SK-N-SH (cell line): ENCODE results near the gene MGAT4A. TPM values are rescaled to one million over a fixed set of nuclear protein-coding genes. Genes with fewer than 3 reads are reported as not detected.

Experiments used
- CTCF ChIA-PET: fragments of 300-600, 350-600 bp; formaldehyde crosslinking; extraction: SDS; loops from one replicate; lab custom pipeline; 2021; lab: Yijun Ruan, JAX
- POLR2A ChIA-PET: fragments of 350-600 bp; sonication (Branson Sonifier 250); formaldehyde crosslinking; extraction: SDS; loops from one replicate; lab custom pipeline; 2020; ENCODE audit warnings: antibody characterized with exemption, inconsistent platforms; lab: Yijun Ruan, JAX
- DNase-seq: peaks from one replicate; pipeline ENCODE4 v3.0.0; 2012
- H2AFZ ChIP-seq: fragments of 200-600 bp; sonication (generic); 2 replicates; pipeline ENCODE4 v1.8.1; 2016; ENCODE audit warnings: antibody characterized with exemption, mild to moderate bottlenecking, low read depth
- H3F3A ChIP-seq: fragments of 200-600 bp; sonication (generic); replicated peaks from 2 replicates; pipeline ENCODE3; 2016; ENCODE audit warnings: antibody characterized with exemption, mild to moderate bottlenecking; ENCODE audit not compliant: insufficient read depth
- H3K27ac ChIP-seq, 2 experiments: fragments of 200-500 bp in 1 of 2; fragments of 200-600 bp in 1 of 2; sonication (Bioruptor generic) in 1 of 2; sonication (generic), shearing (Covaris generic) in 1 of 2; 2 replicates each; pipeline versions ENCODE4 v1.5.1 to v1.6.1; 2014 to 2016; ENCODE audit warnings: low read depth in 2 of 2, inconsistent platforms in 1 of 2, low read length in 1 of 2, mild to moderate bottlenecking in 1 of 2, mixed read lengths in 1 of 2
- H3K27me3 ChIP-seq: fragments of 200-600 bp; sonication (generic), shearing (Covaris generic); 2 replicates; pipeline ENCODE4 v1.6.1; 2016; ENCODE audit warnings: mixed run types; ENCODE audit not compliant: insufficient read depth
- H3K36me3 ChIP-seq, 2 experiments: fragments of 200-500 bp in 1 of 2; fragments of 200-600 bp in 1 of 2; sonication (Bioruptor generic) in 1 of 2; sonication (generic) in 1 of 2; replicated peaks in 1 of 2; 2 replicates each; pipeline versions ENCODE3 to v1.5.1; 2014 to 2016; ENCODE audit warnings: low read length in 1 of 2, mild to moderate bottlenecking in 1 of 2; ENCODE audit not compliant: insufficient read depth in 2 of 2, control insufficient read depth in 1 of 2
- H3K4me1 ChIP-seq, 2 experiments: fragments of 200-500 bp in 1 of 2; fragments of 200-600 bp in 1 of 2; sonication (Bioruptor generic) in 1 of 2; sonication (generic), shearing (Covaris generic) in 1 of 2; 2 replicates each; pipeline versions ENCODE4 v1.5.1 to v1.6.1; 2014 to 2016; ENCODE audit warnings: low read depth in 1 of 2, low read length in 1 of 2, mixed run types in 1 of 2; ENCODE audit not compliant: insufficient read depth in 2 of 2, control insufficient read depth in 1 of 2
- H3K4me2 ChIP-seq: fragments of 200-600 bp; sonication (generic), shearing (Covaris generic); 2 replicates; pipeline ENCODE4 v1.6.1; 2017; ENCODE audit warnings: mixed run types
- H3K4me3 ChIP-seq, 2 experiments: fragments of 200-500 bp in 1 of 2; fragments of 200-600 bp in 1 of 2; sonication (Bioruptor generic) in 1 of 2; sonication (generic), shearing (Covaris generic) in 1 of 2; 2 replicates each; pipeline versions ENCODE4 v1.5.1 to v1.8.1; 2014 to 2016; ENCODE audit warnings: low read depth in 2 of 2, inconsistent platforms in 1 of 2, low read length in 1 of 2, mild to moderate bottlenecking in 1 of 2, mixed read lengths in 1 of 2, moderate library complexity in 1 of 2
- H3K79me2 ChIP-seq: fragments of 200-600 bp; sonication (generic); 2 replicates; pipeline ENCODE4 v1.8.1; 2017; ENCODE audit warnings: mild to moderate bottlenecking; ENCODE audit not compliant: insufficient read depth
- H3K9ac ChIP-seq: fragments of 200-600 bp; sonication (generic); 2 replicates; pipeline ENCODE4 v1.6.1; 2017; ENCODE audit warnings: mixed run types
- H3K9me2 ChIP-seq: fragments of 200-600 bp; sonication (generic); 2 replicates; pipeline ENCODE4 v1.6.1; 2017; ENCODE audit warnings: mixed run types
- H3K9me3 ChIP-seq: fragments of 200-600 bp; sonication (generic); 2 replicates; pipeline ENCODE4 v1.6.1; 2017; ENCODE audit warnings: mixed run types, mild to moderate bottlenecking, moderate library complexity
- H4K20me1 ChIP-seq: fragments of 200-600 bp; sonication (generic); 2 replicates; pipeline ENCODE4 v1.6.1; 2017; ENCODE audit warnings: mild to moderate bottlenecking, mixed run types; ENCODE audit not compliant: insufficient read depth
- CHD2 ChIP-seq: fragments of 150-350 bp; IDR thresholded peaks from 2 replicates; pipeline ENCODE4 v1.6.1; 2018; ENCODE audit warnings: low read length; ENCODE audit not compliant: partially characterized antibody
- ELF1 ChIP-seq: IDR thresholded peaks from 2 replicates; pipeline ENCODE4 v1.4.0; 2012
- EZH2phosphoT487 ChIP-seq: fragments of 200-600 bp; sonication (generic); IDR thresholded peaks from 2 replicates; pipeline ENCODE4 v1.6.1; 2017; ENCODE audit warnings: low read depth, mixed run types, mild to moderate bottlenecking, antibody characterized with exemption, moderate library complexity, borderline replicate concordance
- IRF3 ChIP-seq: fragments of 150-350 bp; IDR thresholded peaks from 2 replicates; pipeline ENCODE4 v1.6.1; 2016; ENCODE audit warnings: mild to moderate bottlenecking, low read depth, low read length
- JUND ChIP-seq: IDR thresholded peaks from 2 replicates; pipeline ENCODE4 v1.4.0; 2012
- MEF2A ChIP-seq: IDR thresholded peaks from 2 replicates; pipeline ENCODE4 v1.4.0; 2012; ENCODE audit warnings: low read depth, borderline replicate concordance
- PBX3 ChIP-seq: IDR thresholded peaks from 2 replicates; pipeline ENCODE4; 2012
- POLR2AphosphoS5 ChIP-seq: IDR thresholded peaks from 2 replicates; pipeline ENCODE4 v1.6.1; 2012; ENCODE audit warnings: low read depth, low read length
- RCOR1 ChIP-seq: fragments of 150-350 bp; IDR thresholded peaks from 2 replicates; pipeline ENCODE4 v1.6.1; 2017; ENCODE audit warnings: antibody characterized with exemption, low read length
- RFX5 ChIP-seq: IDR thresholded peaks from 2 replicates; pipeline ENCODE4 v1.6.1; 2012; ENCODE audit warnings: mild to moderate bottlenecking, improper control_type of control experiment, low read length
- SMC3 ChIP-seq: IDR thresholded peaks from 2 replicates; pipeline ENCODE4 v1.6.1; 2012; ENCODE audit warnings: low read depth, low read length, improper control_type of control experiment
- TCF12 ChIP-seq: IDR thresholded peaks from 2 replicates; pipeline ENCODE4 v1.4.0; 2012
- USF1 ChIP-seq: IDR thresholded peaks from 2 replicates; pipeline ENCODE4 v1.4.0; 2012; ENCODE audit warnings: low read depth, borderline replicate concordance
- YY1 ChIP-seq: IDR thresholded peaks from 2 replicates; pipeline ENCODE4 v1.4.0; 2012; ENCODE audit warnings: low read depth, mild to moderate bottlenecking
- WGBS: methylation state at CpG from one replicate; pipeline ENCODE4 v1.1.6; 2017; ENCODE audit warnings: low lambda C conversion rate; 5-methylcytosine and 5-hydroxymethylcytosine counted together
- polyA plus RNA-seq, 3 experiments: library from polyadenylated mRNA; depleted of rRNA; stranded (reverse); fragments of >200 nt; gene quantifications; 2 replicates each; pipeline ENCODE4 v1.2.3, GENCODE V29; 2012
- TF ChIP-seq, protein P1 (sequence below): fragments of 150-350 bp; IDR thresholded peaks from 2 replicates; pipeline ENCODE4 v1.6.1; 2017; ENCODE audit warnings: antibody characterized with exemption, low read length, low read depth, borderline replicate concordance
- TF ChIP-seq, protein P2 (sequence below): fragments of 200-600 bp; sonication (generic); IDR thresholded peaks from 2 replicates; pipeline ENCODE4 v1.6.1; 2017; ENCODE audit warnings: antibody characterized with exemption, mild to moderate bottlenecking, moderate library complexity
- TF ChIP-seq, protein P3 (sequence below): IDR thresholded peaks from 2 replicates; pipeline ENCODE4 v1.4.0; 2012; ENCODE audit warnings: low read depth, borderline replicate concordance
- TF ChIP-seq, protein P4 (sequence below): IDR thresholded peaks from 2 replicates; pipeline ENCODE4 v1.4.0; 2012; ENCODE audit warnings: low read depth

Gene MGAT4A
- polyA plus RNA-seq, 1 of the 3 experiments (the other 2 are of a cell fraction), result 0.07 TPM

GRCh38 chr2:98570356-98570755, 160.6 kb downstream of the MGAT4A start:
- no peak overlapping the region for H3K4me3 ChIP-seq

More at GRCh38 chr2:98570356-98570755, 160.6 kb downstream of the MGAT4A start:
- no peak for DNase-seq
- Histone ChIP-seq H3K27me3 (no peaks in the 10 kb centered on the region), H4K20me1 (no peaks in the 10 kb centered on the region), H3K9me2 (no peaks in the 10 kb centered on the region), H3K27ac (no peak overlapping the region), H2AFZ (no peak overlapping the region), H3K4me2 (no peak overlapping the region), H3K9me3 (no peaks in the 10 kb centered on the region), H3K79me2 (no peaks in the 10 kb centered on the region), H3K4me1 (peaks cover 0 to 2% of the 10 kb centered on the region in 2 experiments; a peak in 1 of 4 replicates), H3K9ac (no peak overlapping the region), H3K36me3 (peaks cover 0 to 36% of the 10 kb centered on the region in 2 experiments), H3F3A (no peaks in the 10 kb centered on the region)
- POLR2A ChIA-PET, result no interaction called here
- TF ChIP-seq MEF2A, result no peak
- no peak for TF ChIP-seq RFX5
- no peak for TF ChIP-seq JUND
- TF ChIP-seq YY1, result no peak
- no peak for TF ChIP-seq USF1
- no peak for TF ChIP-seq RCOR1
- no peak for TF ChIP-seq CHD2
- TF ChIP-seq PBX3, result no peak
- no peak for TF ChIP-seq POLR2AphosphoS5
- TF ChIP-seq ELF1, result no peak
- no peak for TF ChIP-seq EZH2phosphoT487
- no peak for TF ChIP-seq TCF12
- TF ChIP-seq, protein P1, sequence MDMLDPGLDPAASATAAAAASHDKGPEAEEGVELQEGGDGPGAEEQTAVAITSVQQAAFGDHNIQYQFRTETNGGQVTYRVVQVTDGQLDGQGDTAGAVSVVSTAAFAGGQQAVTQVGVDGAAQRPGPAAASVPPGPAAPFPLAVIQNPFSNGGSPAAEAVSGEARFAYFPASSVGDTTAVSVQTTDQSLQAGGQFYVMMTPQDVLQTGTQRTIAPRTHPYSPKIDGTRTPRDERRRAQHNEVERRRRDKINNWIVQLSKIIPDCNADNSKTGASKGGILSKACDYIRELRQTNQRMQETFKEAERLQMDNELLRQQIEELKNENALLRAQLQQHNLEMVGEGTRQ, result no peak
- TF ChIP-seq, protein P2, sequence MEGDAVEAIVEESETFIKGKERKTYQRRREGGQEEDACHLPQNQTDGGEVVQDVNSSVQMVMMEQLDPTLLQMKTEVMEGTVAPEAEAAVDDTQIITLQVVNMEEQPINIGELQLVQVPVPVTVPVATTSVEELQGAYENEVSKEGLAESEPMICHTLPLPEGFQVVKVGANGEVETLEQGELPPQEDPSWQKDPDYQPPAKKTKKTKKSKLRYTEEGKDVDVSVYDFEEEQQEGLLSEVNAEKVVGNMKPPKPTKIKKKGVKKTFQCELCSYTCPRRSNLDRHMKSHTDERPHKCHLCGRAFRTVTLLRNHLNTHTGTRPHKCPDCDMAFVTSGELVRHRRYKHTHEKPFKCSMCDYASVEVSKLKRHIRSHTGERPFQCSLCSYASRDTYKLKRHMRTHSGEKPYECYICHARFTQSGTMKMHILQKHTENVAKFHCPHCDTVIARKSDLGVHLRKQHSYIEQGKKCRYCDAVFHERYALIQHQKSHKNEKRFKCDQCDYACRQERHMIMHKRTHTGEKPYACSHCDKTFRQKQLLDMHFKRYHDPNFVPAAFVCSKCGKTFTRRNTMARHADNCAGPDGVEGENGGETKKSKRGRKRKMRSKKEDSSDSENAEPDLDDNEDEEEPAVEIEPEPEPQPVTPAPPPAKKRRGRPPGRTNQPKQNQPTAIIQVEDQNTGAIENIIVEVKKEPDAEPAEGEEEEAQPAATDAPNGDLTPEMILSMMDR, result no peak
- no peak for TF ChIP-seq IRF3
- TF ChIP-seq, protein P3, sequence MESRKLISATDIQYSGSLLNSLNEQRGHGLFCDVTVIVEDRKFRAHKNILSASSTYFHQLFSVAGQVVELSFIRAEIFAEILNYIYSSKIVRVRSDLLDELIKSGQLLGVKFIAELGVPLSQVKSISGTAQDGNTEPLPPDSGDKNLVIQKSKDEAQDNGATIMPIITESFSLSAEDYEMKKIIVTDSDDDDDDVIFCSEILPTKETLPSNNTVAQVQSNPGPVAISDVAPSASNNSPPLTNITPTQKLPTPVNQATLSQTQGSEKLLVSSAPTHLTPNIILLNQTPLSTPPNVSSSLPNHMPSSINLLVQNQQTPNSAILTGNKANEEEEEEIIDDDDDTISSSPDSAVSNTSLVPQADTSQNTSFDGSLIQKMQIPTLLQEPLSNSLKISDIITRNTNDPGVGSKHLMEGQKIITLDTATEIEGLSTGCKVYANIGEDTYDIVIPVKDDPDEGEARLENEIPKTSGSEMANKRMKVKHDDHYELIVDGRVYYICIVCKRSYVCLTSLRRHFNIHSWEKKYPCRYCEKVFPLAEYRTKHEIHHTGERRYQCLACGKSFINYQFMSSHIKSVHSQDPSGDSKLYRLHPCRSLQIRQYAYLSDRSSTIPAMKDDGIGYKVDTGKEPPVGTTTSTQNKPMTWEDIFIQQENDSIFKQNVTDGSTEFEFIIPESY, result no peak
- no peak for TF ChIP-seq SMC3
- TF ChIP-seq, protein P4, sequence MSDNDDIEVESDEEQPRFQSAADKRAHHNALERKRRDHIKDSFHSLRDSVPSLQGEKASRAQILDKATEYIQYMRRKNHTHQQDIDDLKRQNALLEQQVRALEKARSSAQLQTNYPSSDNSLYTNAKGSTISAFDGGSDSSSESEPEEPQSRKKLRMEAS, result no peak
- CTCF ChIA-PET, result interaction anchor here (1.1 to 2.2 kb wide), 3 partner anchors 11 to 157 kb away, joined by 3 to 8 read pairs (median 7); no protein-coding TSS in a partner anchor
- WGBS, result 92% methylated on average over 3 of the region's 5 CpGs
